GM18861 (cell line): ENCODE measurements around the gene TTC24.
"Not testable (repeated sequence)": the region's sequence is repeated elsewhere in the genome, so short reads cannot be mapped to it uniquely, and the experiment has no call there.

Experiments
- ATAC-seq: cut with Tn5 transposase; IDR thresholded peaks from one replicate; pipeline ENCODE4 v1.9.1; 2021; ENCODE audit not compliant: unreplicated experiment

TTC24 gene

DNA sequence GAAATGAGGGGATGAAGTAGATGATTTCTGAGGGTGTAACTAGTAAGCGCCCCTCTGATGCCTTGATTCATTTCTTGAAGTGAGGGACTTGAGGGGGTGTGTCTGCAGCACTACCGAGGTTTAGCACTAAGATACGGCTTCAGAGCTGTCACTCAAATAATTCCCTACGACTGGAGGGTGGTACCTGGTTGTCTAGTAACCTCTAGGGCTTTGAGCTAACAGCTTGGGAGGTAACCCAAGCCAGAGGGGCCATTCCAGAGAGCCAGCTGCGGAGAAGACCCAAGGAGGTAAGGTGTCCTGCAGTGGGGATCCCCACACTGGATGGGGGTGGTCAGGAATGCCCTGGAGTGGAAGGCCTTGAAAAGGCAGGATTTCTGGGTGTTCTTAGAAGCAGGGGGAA, at the start of gene TTC24:
TTC24 (plus strand) TSS at position 252 of the 400 bp plus-strand sequence. CDS start 1,642 bp downstream, outside the sequence.
- no peak for ATAC-seq

DNA sequence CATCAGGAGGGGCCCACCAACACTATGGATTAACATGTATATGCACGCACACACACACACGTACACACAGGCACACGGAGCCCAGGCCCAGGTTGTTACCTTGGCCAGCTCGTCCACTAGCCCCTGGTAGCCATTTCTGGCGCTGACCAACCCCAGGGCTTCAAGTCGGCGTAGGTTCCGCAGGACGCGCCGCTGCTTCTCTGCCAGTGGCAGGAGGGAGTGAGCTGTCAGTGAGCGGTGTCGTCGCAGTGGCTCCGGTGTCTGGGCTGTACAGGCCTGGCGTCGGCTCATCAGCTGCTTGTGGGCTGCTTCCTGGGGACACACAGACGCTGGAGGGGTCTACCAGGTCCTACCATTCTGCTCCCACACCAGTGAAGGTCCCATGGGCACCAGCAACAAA, 49.5 kb upstream of the TTC24 start:
- no peak for ATAC-seq

DNA sequence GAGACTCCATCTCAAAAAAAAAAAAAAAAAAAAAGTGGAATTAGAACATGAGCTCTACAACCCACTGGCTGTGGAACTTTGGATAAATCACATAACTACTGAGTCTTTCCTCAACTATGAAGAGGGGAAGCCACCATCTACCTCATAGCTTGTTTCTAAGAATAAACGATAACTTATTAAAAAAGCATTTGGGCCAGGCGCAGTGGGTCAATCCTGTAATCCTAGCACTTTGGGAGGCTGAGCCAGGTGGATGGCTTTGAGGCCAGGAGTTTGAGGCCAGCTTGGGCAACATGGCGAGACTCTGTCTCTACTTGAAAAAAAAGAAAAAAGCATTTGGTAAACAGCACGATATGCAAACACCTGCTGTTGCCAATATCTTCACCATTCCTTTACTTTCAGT, 47.1 kb upstream of the TTC24 start:
- ATAC-seq, result no peak

GRCh38 chr1:156533568-156534220, 45.8 kb upstream of the TTC24 start:
- no peak for ATAC-seq

DNA sequence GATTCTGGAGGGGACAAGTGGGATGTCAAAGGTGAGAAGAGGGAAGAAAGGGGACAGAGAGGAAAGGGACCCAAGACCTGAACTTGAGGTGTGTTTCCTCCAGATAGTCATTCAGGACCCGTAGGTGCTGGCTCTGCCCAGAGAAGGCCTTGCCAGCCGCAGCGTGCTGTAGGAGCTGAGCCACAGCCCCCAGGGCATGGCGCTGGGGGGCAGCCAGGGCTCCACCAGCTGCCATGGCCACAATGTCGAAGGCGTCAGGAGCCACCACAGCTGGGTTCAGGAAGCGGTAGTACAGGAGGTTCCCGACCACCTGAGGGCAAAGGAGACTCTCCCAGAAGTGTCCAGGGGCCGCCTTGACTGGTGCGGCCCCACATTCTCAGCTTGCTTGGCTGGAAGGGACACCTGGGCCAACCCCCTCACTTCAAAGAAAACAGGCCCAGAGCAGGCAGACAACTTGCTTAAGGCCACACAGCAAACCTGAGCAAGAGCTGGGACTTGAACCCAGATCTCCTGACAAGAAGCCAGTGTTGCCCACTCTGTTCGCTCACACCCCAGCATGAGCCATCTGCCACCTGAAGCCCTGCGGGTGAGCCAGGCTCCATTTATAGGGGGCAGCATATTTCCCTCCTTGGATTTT, 45.0 kb upstream of the TTC24 start:
- ATAC-seq, result no peak

GRCh38 chr1:156537027-156537426, 42.5 kb upstream of the TTC24 start:
- ATAC-seq, result no peak

GRCh38 chr1:156538711-156539440, 40.6 kb upstream of the TTC24 start:
- no peak for ATAC-seq

- no peak for ATAC-seq
Observed at GRCh38 chr1:156539818-156540355, 39.6 kb upstream of the TTC24 start.

DNA sequence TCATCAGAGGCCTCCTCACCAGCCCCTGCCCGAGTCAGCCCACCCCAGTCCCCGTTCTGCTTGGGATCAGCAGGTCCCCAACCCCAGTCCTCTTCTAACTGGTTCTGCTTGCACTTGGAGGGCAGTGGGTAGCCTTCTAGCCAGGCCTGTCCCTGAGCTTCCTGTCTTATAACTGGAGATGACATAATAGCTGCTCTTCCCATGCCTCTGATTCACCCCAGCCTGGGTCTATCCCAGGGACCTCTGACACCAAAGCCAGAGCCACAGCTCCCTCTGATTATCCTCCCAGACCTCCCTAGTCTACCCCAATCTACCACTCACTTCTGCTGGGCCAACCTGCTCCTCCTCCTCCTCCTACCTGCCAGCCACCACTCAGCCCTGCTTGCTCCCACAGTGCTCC, 38.6 kb upstream of the TTC24 start:
- ATAC-seq, result no peak

DNA sequence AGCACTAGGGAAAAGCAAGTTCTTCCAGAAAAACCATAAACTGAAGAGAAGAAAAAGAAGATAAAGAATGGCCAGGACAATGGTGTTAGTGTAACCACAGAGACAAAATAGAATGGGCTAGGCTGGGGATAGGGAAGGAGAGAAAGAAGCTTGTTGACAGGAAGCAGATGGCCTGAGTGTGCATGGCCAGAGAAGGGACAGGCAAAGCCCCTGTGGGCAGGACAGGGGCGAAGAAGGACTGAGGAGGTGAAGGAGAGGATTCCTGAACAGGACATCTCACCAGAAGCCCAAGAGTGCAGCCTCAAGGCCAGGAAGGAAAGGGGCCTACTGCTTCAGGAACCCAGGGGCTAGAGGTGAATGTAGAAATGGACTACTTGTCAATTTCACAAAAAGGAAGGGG, 36.5 kb upstream of the TTC24 start:
- ATAC-seq, result no peak

- ATAC-seq, result no peak
Observed at GRCh38 chr1:156544592-156545102, 34.9 kb upstream of the TTC24 start.

- ATAC-seq, result no peak
Observed at GRCh38 chr1:156546267-156546666, 33.3 kb upstream of the TTC24 start.

DNA sequence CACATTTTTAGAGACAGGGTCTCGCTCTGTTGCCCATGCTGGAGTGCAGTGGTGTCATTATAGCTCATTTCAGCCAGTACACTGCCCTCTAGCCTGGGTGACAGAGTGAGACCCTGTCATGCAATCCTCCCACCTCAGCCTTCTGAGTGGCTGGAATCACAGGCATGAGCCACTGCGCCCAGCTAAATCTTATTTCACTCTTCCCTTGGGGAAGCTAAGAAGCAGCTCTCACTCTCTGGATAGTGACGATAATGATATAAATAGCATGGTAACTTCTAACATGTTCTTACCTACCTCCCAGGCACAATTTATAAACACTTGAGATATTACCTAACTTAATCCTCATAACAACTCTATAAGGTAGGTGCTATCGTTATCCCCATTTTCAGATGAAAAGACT, 32.1 kb upstream of the TTC24 start:
- no peak for ATAC-seq

DNA sequence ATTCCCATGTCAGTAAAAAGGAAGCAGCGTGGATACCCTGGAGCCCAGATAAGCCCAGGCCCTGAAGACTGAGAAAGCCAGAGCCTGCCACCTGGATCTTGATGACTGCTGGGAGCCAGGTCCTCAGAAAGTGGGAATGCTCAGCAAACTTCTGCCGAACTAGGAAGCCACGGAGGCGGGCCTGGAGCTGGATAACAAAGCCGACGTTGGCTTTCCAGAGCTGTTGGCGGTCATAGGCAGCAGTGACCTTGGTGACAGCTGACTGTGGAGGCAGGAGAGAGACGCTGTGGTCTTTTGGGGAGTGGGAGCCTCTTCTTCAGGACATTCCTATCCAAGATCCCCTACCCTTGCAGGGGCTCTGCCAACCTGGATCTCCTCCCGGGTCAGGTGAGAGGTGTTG, 31.5 kb upstream of the TTC24 start:
- ATAC-seq, result no peak

DNA sequence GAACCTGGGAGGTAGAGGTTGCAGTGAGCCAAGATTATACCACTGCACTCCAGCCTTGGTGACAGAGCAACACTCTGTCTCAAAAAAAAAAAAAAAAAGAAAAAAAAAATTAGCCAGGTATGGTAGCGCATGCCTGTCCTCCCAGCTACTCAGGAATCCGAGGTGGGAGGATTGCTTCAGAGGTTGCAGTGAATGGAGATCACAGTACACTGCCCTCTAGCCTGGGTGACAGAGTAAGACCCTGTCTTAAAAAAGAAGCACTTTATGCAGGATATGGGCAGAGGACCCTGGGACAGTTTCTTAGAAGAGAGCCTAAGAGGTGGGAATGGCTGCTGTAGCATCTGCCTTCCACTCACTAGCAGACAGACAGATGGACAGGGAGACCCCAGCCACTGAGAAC, 30.1 kb upstream of the TTC24 start:
- ATAC-seq, result no peak

DNA sequence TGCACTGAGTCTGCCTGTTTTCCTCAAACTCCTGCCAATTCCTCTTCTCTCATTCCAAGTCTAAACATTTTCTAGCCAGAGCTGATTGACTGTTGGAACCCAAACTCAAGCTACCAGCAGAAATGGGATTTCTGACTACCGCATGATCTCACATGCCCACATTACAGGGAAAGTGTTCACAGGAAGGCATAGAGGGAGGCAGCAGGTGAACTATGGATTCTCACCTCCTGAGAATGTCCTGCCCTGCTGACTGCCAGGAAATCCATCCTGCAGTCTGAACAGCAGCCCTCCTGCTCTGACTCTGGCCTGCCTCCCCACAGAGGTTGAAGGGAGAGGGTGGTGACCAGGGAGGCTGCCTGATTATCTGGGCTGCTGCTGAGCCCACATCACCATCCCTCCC, 29.7 kb upstream of the TTC24 start:
- ATAC-seq, result no peak

- ATAC-seq, result no peak
Observed at GRCh38 chr1:156550346-156550745, 29.2 kb upstream of the TTC24 start.

- no peak for ATAC-seq
Observed at GRCh38 chr1:156551066-156551643, 28.4 kb upstream of the TTC24 start.

DNA sequence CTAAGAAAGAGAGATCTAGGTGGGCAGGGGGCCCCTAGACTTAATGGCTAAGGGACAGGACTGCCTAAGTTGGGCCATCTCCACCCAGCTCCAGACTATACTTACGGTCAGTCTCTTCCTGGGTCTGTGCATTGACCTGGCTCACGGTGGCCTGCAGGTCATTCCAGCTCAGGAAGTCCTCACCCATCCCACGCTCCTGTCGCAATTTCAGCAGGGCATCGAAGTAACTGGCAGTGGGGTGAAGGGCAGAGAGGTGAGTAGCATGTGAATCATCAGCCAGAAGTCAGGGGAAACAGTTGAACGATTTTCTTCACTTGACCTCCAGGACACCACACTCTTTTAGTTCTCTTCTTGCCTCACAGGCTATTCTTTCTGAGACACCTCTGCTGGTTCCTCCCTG, 27.7 kb upstream of the TTC24 start:
- ATAC-seq, result no peak

GRCh38 chr1:156552518-156552917, 27.0 kb upstream of the TTC24 start:
- ATAC-seq, result no peak

GRCh38 chr1:156552937-156553336, 26.6 kb upstream of the TTC24 start:
- not testable (repeated sequence) for ATAC-seq
